H1 (cell line): ENCODE results near the gene WDR90. TPM values are rescaled to one million over a fixed set of nuclear protein-coding genes. Genes with fewer than 3 reads are reported as not detected.

Experiments used
- JUND ChIP-seq: IDR thresholded peaks from 2 replicates; pipeline ENCODE4 v1.6.1; 2011; ENCODE audit warnings: mild to moderate bottlenecking, improper control_type of control experiment, low read length
- KDM1A ChIP-seq: fragments of 200-600, 300-600 bp; sonication (generic); IDR thresholded peaks from 2 replicates; pipeline ENCODE4 v1.7.1; 2016; ENCODE audit warnings: mild to moderate bottlenecking, low read length, borderline replicate concordance
- RAD21 ChIP-seq, 2 experiments: IDR thresholded peaks in 1 of 2; conservative IDR thresholded peaks in 1 of 2; 2 replicates each; pipeline ENCODE4 v1.6.1; 2011; ENCODE audit warnings: low read depth in 2 of 2, low read length in 2 of 2, improper control_type of control experiment in 1 of 2, inconsistent platforms in 1 of 2, mild to moderate bottlenecking in 1 of 2, moderate library complexity in 1 of 2
- SUZ12 ChIP-seq: fragments of 200-600 bp; sonication (generic); IDR thresholded peaks from 2 replicates; pipeline ENCODE4 v1.6.1; 2012; ENCODE audit warnings: mild to moderate bottlenecking, inconsistent platforms, low read length, moderate library complexity, mixed read lengths
- polyA plus RNA-seq, 7 experiments: library from polyadenylated mRNA; depleted of rRNA in 3 of 7; stranded (reverse) in 5 of 7; unstranded in 2 of 7; fragments of >200 nt in 5 of 7; fragments of 200-250 nt in 2 of 7; gene quantifications; 1 replicate in 5 of 7; 2 replicates in 1 of 7; 4 replicates in 1 of 7; pipeline versions ENCODE4 v1.2.1 to v1.2.3, GENCODE V29; 2011 to 2013; ENCODE audit warnings: missing spikeins in 2 of 7, mixed read lengths in 2 of 7
- total RNA-seq: library from RNA; stranded (reverse); fragmentation: NEBNext Ultra II Directional; extraction: Animal tissue kit (Norgen Biotek cat#: 25700); gene quantifications from 2 replicates; pipeline ENCODE4 v1.2.1, GENCODE V29; 2021

The WDR90 gene
- total and polyA plus RNA-seq, 2 of the 8 experiments (the other 6 are each of a cell fraction or from before 2014, with no cell fraction given), result 24.0 to 47.2 TPM

DNA sequence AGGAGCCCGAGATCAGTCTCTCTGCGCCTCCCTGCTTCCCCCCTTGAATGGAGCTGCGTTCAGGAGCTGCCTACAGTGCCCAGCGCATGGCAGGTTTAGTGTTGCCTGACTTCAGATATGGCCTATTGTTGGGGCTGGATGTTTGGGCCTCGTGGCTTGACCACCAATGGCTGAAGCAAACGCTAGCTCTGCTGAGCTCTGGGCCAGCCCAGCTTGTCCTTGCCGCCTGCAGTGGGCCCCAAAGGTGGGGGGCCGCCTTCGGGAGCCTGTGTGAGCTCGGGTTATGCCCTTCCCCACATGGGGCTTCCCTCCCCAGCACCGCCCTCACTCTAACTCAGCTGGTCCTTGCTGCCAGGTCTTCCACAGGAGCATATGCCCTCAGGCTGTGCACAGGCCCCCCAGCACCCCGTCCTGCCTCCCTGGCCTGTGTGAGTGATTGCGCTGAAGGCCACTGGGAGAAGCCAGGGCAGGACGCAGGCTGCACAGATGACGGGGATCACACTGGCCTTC lies 11.1 kb upstream of the WDR90 start (continued):
- TF ChIP-seq SUZ12 (no peak), RAD21 (IDR thresholded peaks at IDR 0.05 in 1 of 2, conservative IDR thresholded peaks at IDR 0.05 in 1 of 2; ENCODE audit: low read depth in 2 of 2, low read length in 2 of 2) (no peak), JUND (no peak), KDM1A (no peak)
